PC-3 (cell line): ENCODE results near the gene TRABD2B. TPM values are rescaled to one million over a fixed set of nuclear protein-coding genes. Genes with fewer than 3 reads are reported as not detected.
A peak's percentile ranks its signal among the peaks of the same experiment; 100 is the strongest.

Source experiments
- ATAC-seq: fragments of 200-7000 bp; cut with Tn5 transposase; 2 replicates; pipeline ENCODE4 v1.9.1; 2020; ENCODE audit warnings: mild to moderate bottlenecking, moderate library complexity
- BruUV-seq: library from RNA; stranded (reverse); fragments of 400-500 nt; replicated peaks from 2 replicates; lab custom pipeline; 2021; lab: Mats Ljungman, UMichigan
- CTCF ChIA-PET: fragments of 300-600 bp; sonication (Branson Sonifier 250); formaldehyde crosslinking; loops from one replicate; lab custom pipeline; 2022; ENCODE audit warnings: antibody characterized with exemption; lab: Charles Lee
- POLR2A ChIA-PET: fragments of 300-600 bp; sonication (Branson Sonifier 250); formaldehyde crosslinking; loops from one replicate; lab custom pipeline; 2022; ENCODE audit warnings: antibody characterized with exemption; ENCODE audit not compliant: unreplicated experiment; lab: Charles Lee
- DNase-seq: peaks from one replicate; pipeline ENCODE4 v3.0.0-alpha.2; 2015
- H2AFZ ChIP-seq: fragments of 300-600 bp; sonication (generic); 2 replicates; pipeline ENCODE4 v1.6.0; 2016; ENCODE audit warnings: antibody characterized with exemption, low read length
- H3F3A ChIP-seq: fragments of 300-600 bp; sonication (generic); one replicate; pipeline ENCODE4 v1.6.0; 2017; ENCODE audit warnings: antibody characterized with exemption, low read length, control low read depth, mild to moderate bottlenecking; ENCODE audit not compliant: unreplicated experiment
- H3K27ac ChIP-seq: fragments of 300-600 bp; sonication (generic); 2 replicates; pipeline ENCODE4 v1.5.1; 2016; ENCODE audit warnings: mild to moderate bottlenecking, low read length
- H3K27me3 ChIP-seq: fragments of 300-600 bp; sonication (generic); 2 replicates; pipeline ENCODE4 v1.6.1; 2016; ENCODE audit warnings: low read length, mixed read lengths
- H3K36me3 ChIP-seq: fragments of 300-600 bp; sonication (generic); 2 replicates; pipeline ENCODE4 v1.6.1; 2016; ENCODE audit warnings: low read depth, mixed run types, low read length, mixed read lengths
- H3K4me1 ChIP-seq: fragments of 300-600 bp; sonication (generic); 2 replicates; pipeline ENCODE4 v1.5.1; 2016; ENCODE audit warnings: low read length; ENCODE audit not compliant: insufficient read depth
- H3K4me2 ChIP-seq: fragments of 300-600 bp; sonication (generic); 2 replicates; pipeline ENCODE4 v1.6.0; 2016; ENCODE audit warnings: low read length
- H3K4me3 ChIP-seq: fragments of 300-600 bp; sonication (generic); 2 replicates; pipeline ENCODE4 v1.5.1; 2016; ENCODE audit warnings: mild to moderate bottlenecking, low read length, mixed read lengths
- H3K79me2 ChIP-seq: fragments of 300-600 bp; sonication (generic); 2 replicates; pipeline ENCODE4 v1.6.1; 2017; ENCODE audit warnings: low read length, mixed read lengths
- H3K9ac ChIP-seq: fragments of 300-600 bp; sonication (generic); 2 replicates; pipeline ENCODE4 v1.6.0; 2016; ENCODE audit warnings: mild to moderate bottlenecking, low read length
- H3K9me2 ChIP-seq: fragments of 300-600 bp; sonication (generic); replicated peaks from 2 replicates; pipeline ENCODE4 v1.6.1; 2016; ENCODE audit warnings: mixed run types, low read length, mixed read lengths
- H3K9me3 ChIP-seq: fragments of 300-600 bp; sonication (generic); 2 replicates; pipeline ENCODE4 v1.6.1; 2016; ENCODE audit warnings: low read length, mixed read lengths
- H4K20me1 ChIP-seq: fragments of 300-600 bp; sonication (generic); 2 replicates; pipeline ENCODE4 v1.6.1; 2016; ENCODE audit warnings: low read length, mixed read lengths
- CTCF ChIP-seq: fragments of 300-600 bp; sonication (generic); conservative IDR thresholded peaks from 2 replicates; pipeline ENCODE4 v1.5.1; 2017; ENCODE audit warnings: antibody characterized with exemption, low read depth, mild to moderate bottlenecking, low read length
- EZH2 ChIP-seq: fragments of 300-600 bp; sonication (generic); IDR thresholded peaks from one replicate; pipeline ENCODE4 v1.6.1; 2017; ENCODE audit warnings: antibody characterized with exemption, mild to moderate bottlenecking, low read length; ENCODE audit not compliant: unreplicated experiment
- EZH2phosphoT487 ChIP-seq: fragments of 300-600 bp; sonication (generic); IDR thresholded peaks from 2 replicates; pipeline ENCODE4 v1.6.1; 2018; ENCODE audit warnings: mild to moderate bottlenecking, antibody characterized with exemption, low read length, borderline replicate concordance
- intact Hi-C: fragments of 100-400 bp; cut with micrococcal nuclease; formaldehyde crosslinking; loops from 2 replicates; pipeline ENCODE4 v1.9.0; 2023
- total RNA-seq: library from RNA; depleted of rRNA; stranded (reverse); fragments of >200 nt; gene quantifications from 2 replicates; pipeline ENCODE4 v1.2.3, GENCODE V29; 2014

The TRABD2B gene
- total RNA-seq, 1 experiment from 2014 or later = 0.44 TPM

DNA sequence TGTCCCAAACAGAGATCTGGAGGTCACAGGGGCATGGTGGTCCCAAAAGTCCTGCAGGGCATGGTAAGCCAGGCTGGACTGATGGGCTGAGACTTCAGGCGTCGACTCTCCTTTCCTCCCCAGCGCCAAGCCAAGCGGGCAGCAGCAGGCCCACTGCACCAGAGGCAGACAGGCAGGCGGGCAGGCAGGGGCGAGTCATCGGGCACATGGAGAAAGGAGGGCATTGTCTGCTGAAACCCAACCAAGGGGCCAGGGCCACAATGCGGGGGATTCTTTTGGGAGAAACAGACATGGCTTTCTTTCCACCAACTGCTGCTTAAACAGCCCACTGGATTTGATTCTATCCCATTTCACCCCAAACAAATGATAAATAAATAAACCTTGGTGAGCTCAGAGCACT, 46.2 kb downstream of the TRABD2B start:
- H3K4me2 ChIP-seq = no peak overlapping the region

GRCh38 chr1:47950471-47950870, 46.7 kb downstream of the TRABD2B start:
- no peak overlapping the region for H3K4me3 ChIP-seq
- H3K27ac ChIP-seq = no peak overlapping the region
- H3K9me2 ChIP-seq = no peaks in the 10 kb centered on the region
- no peaks in the 10 kb centered on the region for H3K4me1 ChIP-seq
- H3K27me3 ChIP-seq = no peaks in the 10 kb centered on the region
- no peaks in the 10 kb centered on the region for H3K79me2 ChIP-seq
- ChIA-PET CTCF (no interaction called here), POLR2A (no interaction called here)
- no peaks in the 10 kb centered on the region for H3K36me3 ChIP-seq
- ATAC-seq (no peak), DNase-seq (no peak)
- no TSS peak for BruUV-seq
- no peaks in the 10 kb centered on the region for H3K9me3 ChIP-seq
- no peak overlapping the region for H3K9ac ChIP-seq
- H3F3A ChIP-seq = no peaks in the 10 kb centered on the region
- no peak overlapping the region for H3K4me2 ChIP-seq
- H4K20me1 ChIP-seq = no peaks in the 10 kb centered on the region
- intact Hi-C loops = no loop called here
- H2AFZ ChIP-seq = no peak overlapping the region
- TF ChIP-seq CTCF = no peak
- TF ChIP-seq EZH2phosphoT487 = no peak
- TF ChIP-seq EZH2 = no peak

More for the DNA sequence above, 46.2 kb downstream of the TRABD2B start:
- no peaks in the 10 kb centered on the region for H3K4me1 ChIP-seq
- no peak for DNase-seq
- CTCF ChIA-PET = no interaction called here
- no peaks in the 10 kb centered on the region for H3K36me3 ChIP-seq
- H3K27me3 ChIP-seq = no peaks in the 10 kb centered on the region
- no peaks in the 10 kb centered on the region for H3K79me2 ChIP-seq
- no peak overlapping the region for H3K27ac ChIP-seq
- no TSS peak for BruUV-seq
- H3K9me2 ChIP-seq = no peaks in the 10 kb centered on the region
- TF ChIP-seq EZH2 (no peak), EZH2phosphoT487 (no peak)
- H3K9me3 ChIP-seq = no peaks in the 10 kb centered on the region
- H3K4me3 ChIP-seq = no peak overlapping the region
- no peaks in the 10 kb centered on the region for H4K20me1 ChIP-seq
- intact Hi-C loops = no loop called here
- H2AFZ ChIP-seq = no peak overlapping the region
- ATAC-seq = no peak
- POLR2A ChIA-PET = no interaction called here
- no peaks in the 10 kb centered on the region for H3F3A ChIP-seq
- H3K9ac ChIP-seq = no peak overlapping the region

GRCh38 chr1:47948126-47948525, 49.1 kb downstream of the TRABD2B start:
- no TSS peak for BruUV-seq
- no peaks in the 10 kb centered on the region for H3K9me2 ChIP-seq
- no peaks in the 10 kb centered on the region for H3K36me3 ChIP-seq
- no peak overlapping the region for H2AFZ ChIP-seq
- H3K4me2 ChIP-seq = no peak overlapping the region
- no peak overlapping the region for H3K4me3 ChIP-seq
- no peaks in the 10 kb centered on the region for H3K79me2 ChIP-seq
- H4K20me1 ChIP-seq = no peaks in the 10 kb centered on the region
- H3K27ac ChIP-seq = no peak overlapping the region
- H3K9ac ChIP-seq = no peak overlapping the region
- no peaks in the 10 kb centered on the region for H3K4me1 ChIP-seq
- CTCF ChIA-PET = no interaction called here
- intact Hi-C loops = no loop called here
- no peaks in the 10 kb centered on the region for H3K9me3 ChIP-seq
- H3K27me3 ChIP-seq = no peaks in the 10 kb centered on the region
- POLR2A ChIA-PET = no interaction called here
- DNase-seq = no peak
- H3F3A ChIP-seq = no peaks in the 10 kb centered on the region
- ATAC-seq = no peak
- TF ChIP-seq EZH2phosphoT487 = no peak
- 0 out of 2 replicates have a peak, but pooled peaks have one; percentile 15 for TF ChIP-seq CTCF
